Frontal cortex (tissue), 4 donors: Measurements from ENCODE around the gene ARL8A. TPM values are rescaled to one million over a fixed set of nuclear protein-coding genes. Genes with fewer than 3 reads are reported as not detected.
"Not testable (repeated sequence)": the region's sequence is repeated elsewhere in the genome, so short reads cannot be mapped to it uniquely, and the experiment has no call there.

Experiments used
- DNase-seq, 2 donors: peaks; one replicate each; pipeline ENCODE4 v3.0.0; 2012; ENCODE audit warnings: low spot score in 2 of 2
- FAIRE-seq: peaks from 2 replicates; lab custom pipeline; 2012; peaks lifted over from hg19 to GRCh38; lab: Jason Lieb, UNC
- total RNA-seq: library from RNA; depleted of rRNA; stranded (reverse); fragments of >200 nt; gene quantifications from one replicate; pipeline ENCODE4 v1.2.3, GENCODE V29; 2014
- donor health status: control.
- donor health status: control.
- donor health status: control.

ARL8A gene
- total RNA-seq, 1 donor from 2014 or later: 99.1 TPM

- DNase-seq (no peak), FAIRE-seq (no peak)
Observed at GRCh38 chr1:202123336-202123813, 21.2 kb downstream of the ARL8A start.

GRCh38 chr1:202122639-202123335, 21.8 kb downstream of the ARL8A start, which contains the start of gene GPR37L1:
Gene GPR37L1, plus strand, starts transcription at chr1:202122917. Its CDS starts 47 bp downstream, at chr1:202122964.
- DNase-seq: peak; percentile 63 to 75
- no peak for FAIRE-seq

- DNase-seq (no peak), FAIRE-seq (no peak)
Observed at GRCh38 chr1:202121006-202121405, 23.5 kb downstream of the ARL8A start.

- FAIRE-seq: no peak
- DNase-seq: no peak
Observed at GRCh38 chr1:202117898-202118371, 26.6 kb downstream of the ARL8A start.

- DNase-seq: no peak
- FAIRE-seq: no peak
Observed at GRCh38 chr1:202116287-202116686, 28.2 kb downstream of the ARL8A start.

GRCh38 chr1:202113690-202114300, 30.7 kb downstream of the ARL8A start:
- FAIRE-seq (no peak), DNase-seq (no peak)

- no peak for FAIRE-seq
- no peak for DNase-seq
Observed at GRCh38 chr1:202112859-202113689, 31.5 kb downstream of the ARL8A start.

- DNase-seq, FAIRE-seq: not testable (repeated sequence)
Observed at GRCh38 chr1:202111589-202111988, 32.9 kb downstream of the ARL8A start.

GRCh38 chr1:202110977-202111376, 33.6 kb downstream of the ARL8A start:
- DNase-seq: no peak
- FAIRE-seq: no peak

- FAIRE-seq (no peak), DNase-seq (no peak)
Observed at GRCh38 chr1:202107801-202108731, 36.5 kb downstream of the ARL8A start.

- no peak for FAIRE-seq
Observed at GRCh38 chr1:202107321-202107761, 37.2 kb downstream of the ARL8A start.

GRCh38 chr1:202106340-202107254, 37.9 kb downstream of the ARL8A start:
- DNase-seq (no peak), FAIRE-seq (no peak)

More at GRCh38 chr1:202107321-202107761, 37.2 kb downstream of the ARL8A start:
- no peak for DNase-seq

GRCh38 chr1:202105571-202106339, 38.8 kb downstream of the ARL8A start:
- no peak for DNase-seq
- FAIRE-seq: no peak

GRCh38 chr1:202104073-202104472, 40.5 kb downstream of the ARL8A start:
- FAIRE-seq: no peak
- no peak for DNase-seq

- no peak for DNase-seq
- no peak for FAIRE-seq
Observed at GRCh38 chr1:202101184-202101583, 43.4 kb downstream of the ARL8A start.

- no peak for DNase-seq
Observed at GRCh38 chr1:202093858-202094257, 50.7 kb downstream of the ARL8A start.

GRCh38 chr1:202090994-202091393, 53.5 kb downstream of the ARL8A start:
- FAIRE-seq: no peak

More at GRCh38 chr1:202093858-202094257, 50.7 kb downstream of the ARL8A start:
- no peak for FAIRE-seq

More at GRCh38 chr1:202090994-202091393, 53.5 kb downstream of the ARL8A start:
- DNase-seq: no peak
